SU-DHL-6 (cell line): ENCODE data around the gene HOXA7.

ENCODE experiments used
- H2AFZ ChIP-seq: fragments of 200-600 bp; sonication (generic); 2 replicates; pipeline ENCODE4 v1.6.1; 2014; ENCODE audit warnings: low read depth, mild to moderate bottlenecking, moderate library complexity, mixed read lengths, antibody characterized with exemption, low read length; ENCODE audit not compliant: severe bottlenecking
- H3F3A ChIP-seq: fragments of 200-600 bp; shearing (Covaris generic); 2 replicates; pipeline ENCODE4 v1.6.0; 2016; ENCODE audit warnings: antibody characterized with exemption, mild to moderate bottlenecking; ENCODE audit not compliant: insufficient read depth
- H3K27ac ChIP-seq: fragments of 200-600 bp; sonication (generic); 2 replicates; pipeline ENCODE4 v1.5.1; 2016; ENCODE audit warnings: low read depth, mild to moderate bottlenecking, low read length, moderate library complexity, mixed read lengths
- H3K27me3 ChIP-seq: fragments of 200-600 bp; sonication (generic), shearing (Covaris generic); 2 replicates; pipeline ENCODE4 v1.6.0; 2014; ENCODE audit warnings: mild to moderate bottlenecking, low read length
- H3K36me3 ChIP-seq: fragments of 200-600 bp; sonication (generic); 2 replicates; pipeline ENCODE4 v1.6.1; 2014; ENCODE audit warnings: mild to moderate bottlenecking, low read length, mixed read lengths
- H3K4me2 ChIP-seq: fragments of 300-600, 200-600 bp; shearing (Covaris generic), sonication (generic); 2 replicates; pipeline ENCODE4 v1.6.0; 2014; ENCODE audit warnings: low read length, low read depth, mild to moderate bottlenecking; ENCODE audit not compliant: poor library complexity, severe bottlenecking
- H3K4me3 ChIP-seq: fragments of 200-600 bp; sonication (generic); 2 replicates; pipeline ENCODE4 v1.5.1; 2014; ENCODE audit warnings: antibody characterized with exemption, low read length, mild to moderate bottlenecking, mixed read lengths; ENCODE audit not compliant: insufficient read depth, poor library complexity, severe bottlenecking
- H3K79me2 ChIP-seq: fragments of 200-600 bp; sonication (generic); 2 replicates; pipeline ENCODE4 v1.6.1; 2014; ENCODE audit warnings: mild to moderate bottlenecking, low read length, moderate library complexity; ENCODE audit not compliant: insufficient read depth
- H3K9ac ChIP-seq: fragments of 200-600 bp; sonication (generic); 2 replicates; pipeline ENCODE4 v1.7.0; 2014; ENCODE audit warnings: mild to moderate bottlenecking, low read length
- H3K9me2 ChIP-seq: fragments of 200-600 bp; sonication (generic); replicated peaks from 2 replicates; pipeline ENCODE4 v1.6.1; 2014; ENCODE audit warnings: low read length; ENCODE audit not compliant: insufficient read depth
- H3K9me3 ChIP-seq: fragments of 200-600 bp; sonication (generic); 2 replicates; pipeline ENCODE4 v1.6.1; 2014; ENCODE audit warnings: low read length, mixed read lengths; ENCODE audit not compliant: insufficient read depth
- H4K20me1 ChIP-seq: fragments of 200-600 bp; sonication (generic); 2 replicates; pipeline ENCODE4 v1.6.1; 2014; ENCODE audit warnings: low read depth, mild to moderate bottlenecking, antibody characterized with exemption, low read length, moderate library complexity, mixed read lengths
- EZH2phosphoT487 ChIP-seq: fragments of 200-600 bp; sonication (generic), shearing (Covaris generic); conservative IDR thresholded peaks from 2 replicates; pipeline ENCODE4 v1.6.1; 2018; ENCODE audit warnings: mild to moderate bottlenecking, antibody characterized with exemption, low read length, moderate library complexity, mixed read lengths
- TF ChIP-seq, protein P1 (sequence below): fragments of 200-600 bp; sonication (generic); IDR thresholded peaks from one replicate; pipeline ENCODE4 v1.5.1; 2017; ENCODE audit warnings: antibody characterized with exemption, mild to moderate bottlenecking, low read length, moderate library complexity; ENCODE audit not compliant: insufficient read depth, poor library complexity, severe bottlenecking

HOXA7 gene

DNA sequence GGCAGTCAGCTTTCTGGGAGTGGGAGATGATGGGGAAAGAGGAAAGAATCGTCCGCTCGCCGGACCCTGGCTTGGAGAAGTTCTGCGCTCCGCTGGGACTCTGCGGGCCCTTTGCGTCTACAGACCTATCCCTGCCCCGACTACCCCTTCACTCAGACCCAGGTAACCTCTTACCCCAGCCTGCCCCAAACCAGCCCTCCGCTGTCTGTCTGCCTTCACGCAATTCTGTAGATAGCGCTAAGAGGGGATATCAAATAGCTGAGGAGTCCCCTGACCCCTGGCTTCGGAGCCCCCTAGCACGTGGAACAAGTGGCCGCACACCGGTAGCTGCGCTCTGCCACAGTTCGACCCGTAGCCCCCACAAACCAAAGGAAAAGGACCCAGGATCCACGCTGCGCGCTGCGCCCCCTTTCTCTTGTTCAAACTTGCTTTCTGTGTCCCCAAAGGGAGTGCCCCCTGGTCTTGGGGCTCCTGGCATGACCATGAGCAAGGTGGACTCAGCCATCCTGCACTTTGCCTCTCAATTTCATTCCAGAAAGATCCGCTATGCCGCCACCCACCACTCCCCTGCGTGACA, 32.9 kb downstream of the HOXA7 start:
- no peaks in the 10 kb centered on the region for H4K20me1 ChIP-seq
- H3K4me2 ChIP-seq, result no peak overlapping the region
- no peaks in the 10 kb centered on the region for H3K9me3 ChIP-seq
- no peaks in the 10 kb centered on the region for H3K9me2 ChIP-seq
- H3F3A ChIP-seq, result no peaks in the 10 kb centered on the region
- no peak overlapping the region for H3K27ac ChIP-seq
- H3K27me3 ChIP-seq, result no peaks in the 10 kb centered on the region
- H3K79me2 ChIP-seq, result no peaks in the 10 kb centered on the region
- TF ChIP-seq, protein P1, sequence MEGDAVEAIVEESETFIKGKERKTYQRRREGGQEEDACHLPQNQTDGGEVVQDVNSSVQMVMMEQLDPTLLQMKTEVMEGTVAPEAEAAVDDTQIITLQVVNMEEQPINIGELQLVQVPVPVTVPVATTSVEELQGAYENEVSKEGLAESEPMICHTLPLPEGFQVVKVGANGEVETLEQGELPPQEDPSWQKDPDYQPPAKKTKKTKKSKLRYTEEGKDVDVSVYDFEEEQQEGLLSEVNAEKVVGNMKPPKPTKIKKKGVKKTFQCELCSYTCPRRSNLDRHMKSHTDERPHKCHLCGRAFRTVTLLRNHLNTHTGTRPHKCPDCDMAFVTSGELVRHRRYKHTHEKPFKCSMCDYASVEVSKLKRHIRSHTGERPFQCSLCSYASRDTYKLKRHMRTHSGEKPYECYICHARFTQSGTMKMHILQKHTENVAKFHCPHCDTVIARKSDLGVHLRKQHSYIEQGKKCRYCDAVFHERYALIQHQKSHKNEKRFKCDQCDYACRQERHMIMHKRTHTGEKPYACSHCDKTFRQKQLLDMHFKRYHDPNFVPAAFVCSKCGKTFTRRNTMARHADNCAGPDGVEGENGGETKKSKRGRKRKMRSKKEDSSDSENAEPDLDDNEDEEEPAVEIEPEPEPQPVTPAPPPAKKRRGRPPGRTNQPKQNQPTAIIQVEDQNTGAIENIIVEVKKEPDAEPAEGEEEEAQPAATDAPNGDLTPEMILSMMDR, result no peak
- TF ChIP-seq EZH2phosphoT487, result no peak
- H3K9ac ChIP-seq, result no peak overlapping the region
- H3K4me3 ChIP-seq, result no peak overlapping the region
- H2AFZ ChIP-seq, result no peak overlapping the region
- no peaks in the 10 kb centered on the region for H3K36me3 ChIP-seq

DNA sequence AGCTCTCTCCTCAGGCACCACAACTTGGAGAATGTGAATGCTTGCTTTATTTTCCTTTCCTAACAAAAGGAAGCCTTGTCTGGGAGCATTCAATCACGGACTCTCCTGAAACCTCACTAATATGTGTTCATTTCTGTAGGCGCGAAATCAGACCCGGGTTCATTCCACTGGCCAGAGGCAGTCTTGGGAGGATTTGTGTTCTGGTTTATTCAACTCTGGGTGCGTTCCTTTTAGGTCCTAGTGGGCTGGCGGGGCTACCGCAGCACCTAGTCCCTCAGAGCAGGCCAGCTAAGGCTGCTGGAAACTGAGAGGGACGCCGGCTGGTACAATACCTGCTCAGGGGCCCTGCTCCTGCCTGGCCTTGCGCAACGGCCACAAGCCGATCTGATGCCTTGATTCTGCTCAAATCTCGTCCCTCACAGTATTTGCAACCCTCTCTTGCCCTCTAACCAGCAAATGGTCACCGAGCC, 33.4 kb downstream of the HOXA7 start:
- H3K4me3 ChIP-seq, result no peak overlapping the region
- H3K79me2 ChIP-seq, result no peaks in the 10 kb centered on the region
- no peaks in the 10 kb centered on the region for H3K36me3 ChIP-seq
- TF ChIP-seq, protein P1, result no peak
- TF ChIP-seq EZH2phosphoT487, result no peak
- H2AFZ ChIP-seq, result no peak overlapping the region
- no peak overlapping the region for H3K9ac ChIP-seq
- no peaks in the 10 kb centered on the region for H3F3A ChIP-seq
- no peaks in the 10 kb centered on the region for H3K9me3 ChIP-seq
- no peaks in the 10 kb centered on the region for H4K20me1 ChIP-seq
- H3K9me2 ChIP-seq, result no peaks in the 10 kb centered on the region
- H3K27me3 ChIP-seq, result no peaks in the 10 kb centered on the region
- no peak overlapping the region for H3K27ac ChIP-seq
- no peak overlapping the region for H3K4me2 ChIP-seq

DNA sequence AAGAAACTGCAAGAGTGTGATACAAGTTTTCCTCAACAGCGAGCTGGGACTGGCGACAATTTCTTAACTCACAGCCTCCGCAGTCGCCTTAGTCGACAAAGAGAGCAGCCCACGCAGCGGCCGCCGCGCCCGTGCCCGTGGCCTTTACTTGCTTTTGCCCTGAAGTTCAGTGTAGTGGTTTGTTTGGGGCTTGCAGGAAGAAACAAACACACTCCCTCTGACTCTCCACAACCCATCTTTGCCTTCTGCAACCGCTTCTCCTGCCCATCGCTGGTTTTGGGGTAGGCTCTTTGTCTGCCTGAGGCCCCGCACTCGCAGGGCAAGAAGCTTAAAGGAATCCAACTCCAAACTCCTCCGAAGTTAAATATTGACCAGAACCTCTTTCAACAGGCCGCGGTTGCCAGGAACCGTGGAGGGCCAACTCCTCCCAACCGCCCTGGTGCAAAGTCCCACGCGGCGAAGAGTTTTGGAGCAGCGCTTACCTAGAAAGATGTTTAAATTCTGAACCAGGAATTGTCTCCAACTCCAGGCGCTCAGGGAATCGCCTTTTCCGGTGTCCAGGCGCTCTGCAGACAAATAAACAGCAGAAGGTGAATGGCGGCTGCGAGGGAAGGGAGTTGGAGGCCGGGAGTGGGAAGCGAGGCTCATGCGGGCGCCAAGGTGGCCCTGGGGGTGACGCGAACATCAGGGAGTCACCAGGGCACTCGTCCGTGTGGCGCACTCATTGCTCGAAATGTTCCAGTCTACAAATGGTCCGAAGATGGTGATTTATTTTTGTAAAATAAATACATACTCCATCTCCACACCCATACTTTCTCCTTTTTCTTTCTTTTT, 34.2 kb downstream of the HOXA7 start:
- Histone ChIP-seq H4K20me1 (no peaks in the 10 kb centered on the region), H3K4me3 (no peak overlapping the region), H3F3A (no peaks in the 10 kb centered on the region)

More for the DNA sequence above, 34.2 kb downstream of the HOXA7 start:
- Histone ChIP-seq H3K4me2 (no peak overlapping the region), H3K9ac (no peak overlapping the region), H3K36me3 (no peaks in the 10 kb centered on the region), H3K9me2 (no peaks in the 10 kb centered on the region), H3K27me3 (no peaks in the 10 kb centered on the region), H3K9me3 (no peaks in the 10 kb centered on the region), H2AFZ (no peak overlapping the region), H3K27ac (no peak overlapping the region), H3K79me2 (no peaks in the 10 kb centered on the region)
- TF ChIP-seq, protein P1, result no peak
- TF ChIP-seq EZH2phosphoT487, result no peak
